ENCODE results near the gene NFATC4.

DNA sequence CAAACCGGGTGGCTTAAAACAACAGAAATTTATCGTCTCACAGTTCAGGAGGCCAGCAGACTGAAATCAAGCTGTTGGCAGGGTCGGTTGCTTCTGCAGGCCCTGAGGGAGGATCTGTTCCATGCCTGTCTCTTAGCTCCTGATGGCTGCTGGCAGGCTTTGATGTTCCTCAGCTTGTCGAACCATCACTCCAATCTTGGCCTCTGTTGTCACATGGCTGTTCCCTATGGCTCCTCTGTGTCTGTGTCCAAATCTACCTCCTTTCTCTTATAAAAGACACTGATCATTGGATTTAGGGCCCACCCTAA is 14.0 kb downstream of the NFATC4 start:
- TF ChIP-seq, protein P1, sequence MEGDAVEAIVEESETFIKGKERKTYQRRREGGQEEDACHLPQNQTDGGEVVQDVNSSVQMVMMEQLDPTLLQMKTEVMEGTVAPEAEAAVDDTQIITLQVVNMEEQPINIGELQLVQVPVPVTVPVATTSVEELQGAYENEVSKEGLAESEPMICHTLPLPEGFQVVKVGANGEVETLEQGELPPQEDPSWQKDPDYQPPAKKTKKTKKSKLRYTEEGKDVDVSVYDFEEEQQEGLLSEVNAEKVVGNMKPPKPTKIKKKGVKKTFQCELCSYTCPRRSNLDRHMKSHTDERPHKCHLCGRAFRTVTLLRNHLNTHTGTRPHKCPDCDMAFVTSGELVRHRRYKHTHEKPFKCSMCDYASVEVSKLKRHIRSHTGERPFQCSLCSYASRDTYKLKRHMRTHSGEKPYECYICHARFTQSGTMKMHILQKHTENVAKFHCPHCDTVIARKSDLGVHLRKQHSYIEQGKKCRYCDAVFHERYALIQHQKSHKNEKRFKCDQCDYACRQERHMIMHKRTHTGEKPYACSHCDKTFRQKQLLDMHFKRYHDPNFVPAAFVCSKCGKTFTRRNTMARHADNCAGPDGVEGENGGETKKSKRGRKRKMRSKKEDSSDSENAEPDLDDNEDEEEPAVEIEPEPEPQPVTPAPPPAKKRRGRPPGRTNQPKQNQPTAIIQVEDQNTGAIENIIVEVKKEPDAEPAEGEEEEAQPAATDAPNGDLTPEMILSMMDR (IDR thresholded peaks at IDR 0.05) = no peak
- TF ChIP-seq POLR2A (IDR thresholded peaks at IDR 0.05) (no peak), EP300 (IDR thresholded peaks at IDR 0.05) (no peak)

Data from tibial nerve (tissue), 4 donors.